Neural cell (in vitro differentiated cells): ENCODE data around the gene CDK6.

Source experiments
- EP300 ChIP-seq: fragments of 450-650 bp; conservative IDR thresholded peaks from 2 replicates; pipeline ENCODE4 v1.6.1; 2014; ENCODE audit warnings: antibody characterized with exemption, mild to moderate bottlenecking, moderate library complexity; ENCODE audit not compliant: poor library complexity, severe bottlenecking
- EZH2 ChIP-seq: fragments of 200-600, 300-800 bp; shearing (Covaris generic), sonication (generic); IDR thresholded peaks from 2 replicates; pipeline ENCODE4 v1.6.1; 2014; ENCODE audit warnings: antibody characterized with exemption, low read length, borderline replicate concordance, mild to moderate bottlenecking; ENCODE audit not compliant: insufficient read depth, poor library complexity, severe bottlenecking
- POLR2AphosphoS5 ChIP-seq: IDR thresholded peaks from 2 replicates; pipeline ENCODE4 v1.6.1; 2012
- TF ChIP-seq, protein P1 (sequence below): fragments of 450-650 bp; IDR thresholded peaks from 2 replicates; pipeline ENCODE4 v1.5.1; 2014; ENCODE audit warnings: antibody characterized with exemption, mild to moderate bottlenecking, moderate library complexity; ENCODE audit not compliant: poor library complexity, severe bottlenecking

DNA sequence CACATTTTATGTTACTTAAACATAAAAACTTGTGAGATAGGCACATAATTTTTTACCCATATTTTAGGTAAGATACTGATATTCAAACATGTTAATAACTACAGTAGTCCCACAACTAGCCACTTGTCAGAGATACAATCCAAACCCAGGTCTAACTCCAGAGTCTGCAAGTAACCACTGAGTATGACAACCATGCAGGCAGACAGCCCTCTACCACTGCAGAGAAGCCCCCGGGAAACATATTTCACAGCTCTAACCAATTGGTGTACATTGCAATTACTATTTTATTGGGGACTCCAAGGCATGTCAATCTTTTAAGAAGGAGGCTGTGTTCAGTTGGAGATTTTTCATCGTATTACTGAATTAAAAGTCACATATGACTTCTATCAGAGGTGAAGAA is 139.0 kb downstream of the CDK6 start:
- TF ChIP-seq, protein P1, sequence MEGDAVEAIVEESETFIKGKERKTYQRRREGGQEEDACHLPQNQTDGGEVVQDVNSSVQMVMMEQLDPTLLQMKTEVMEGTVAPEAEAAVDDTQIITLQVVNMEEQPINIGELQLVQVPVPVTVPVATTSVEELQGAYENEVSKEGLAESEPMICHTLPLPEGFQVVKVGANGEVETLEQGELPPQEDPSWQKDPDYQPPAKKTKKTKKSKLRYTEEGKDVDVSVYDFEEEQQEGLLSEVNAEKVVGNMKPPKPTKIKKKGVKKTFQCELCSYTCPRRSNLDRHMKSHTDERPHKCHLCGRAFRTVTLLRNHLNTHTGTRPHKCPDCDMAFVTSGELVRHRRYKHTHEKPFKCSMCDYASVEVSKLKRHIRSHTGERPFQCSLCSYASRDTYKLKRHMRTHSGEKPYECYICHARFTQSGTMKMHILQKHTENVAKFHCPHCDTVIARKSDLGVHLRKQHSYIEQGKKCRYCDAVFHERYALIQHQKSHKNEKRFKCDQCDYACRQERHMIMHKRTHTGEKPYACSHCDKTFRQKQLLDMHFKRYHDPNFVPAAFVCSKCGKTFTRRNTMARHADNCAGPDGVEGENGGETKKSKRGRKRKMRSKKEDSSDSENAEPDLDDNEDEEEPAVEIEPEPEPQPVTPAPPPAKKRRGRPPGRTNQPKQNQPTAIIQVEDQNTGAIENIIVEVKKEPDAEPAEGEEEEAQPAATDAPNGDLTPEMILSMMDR: no peak
- TF ChIP-seq EP300: no peak
- TF ChIP-seq POLR2AphosphoS5: no peak
- no peak for TF ChIP-seq EZH2
